Measurements from ENCODE around the gene FLYWCH2. TPM values are rescaled to one million over a fixed set of nuclear protein-coding genes. Genes with fewer than 3 reads are reported as not detected.

Gene FLYWCH2
- total and polyA plus RNA-seq, 2 of the 13 experiments (the other 11 are each of a cell fraction or from before 2014, with no cell fraction given), result 16.9 to 19.8 TPM

DNA sequence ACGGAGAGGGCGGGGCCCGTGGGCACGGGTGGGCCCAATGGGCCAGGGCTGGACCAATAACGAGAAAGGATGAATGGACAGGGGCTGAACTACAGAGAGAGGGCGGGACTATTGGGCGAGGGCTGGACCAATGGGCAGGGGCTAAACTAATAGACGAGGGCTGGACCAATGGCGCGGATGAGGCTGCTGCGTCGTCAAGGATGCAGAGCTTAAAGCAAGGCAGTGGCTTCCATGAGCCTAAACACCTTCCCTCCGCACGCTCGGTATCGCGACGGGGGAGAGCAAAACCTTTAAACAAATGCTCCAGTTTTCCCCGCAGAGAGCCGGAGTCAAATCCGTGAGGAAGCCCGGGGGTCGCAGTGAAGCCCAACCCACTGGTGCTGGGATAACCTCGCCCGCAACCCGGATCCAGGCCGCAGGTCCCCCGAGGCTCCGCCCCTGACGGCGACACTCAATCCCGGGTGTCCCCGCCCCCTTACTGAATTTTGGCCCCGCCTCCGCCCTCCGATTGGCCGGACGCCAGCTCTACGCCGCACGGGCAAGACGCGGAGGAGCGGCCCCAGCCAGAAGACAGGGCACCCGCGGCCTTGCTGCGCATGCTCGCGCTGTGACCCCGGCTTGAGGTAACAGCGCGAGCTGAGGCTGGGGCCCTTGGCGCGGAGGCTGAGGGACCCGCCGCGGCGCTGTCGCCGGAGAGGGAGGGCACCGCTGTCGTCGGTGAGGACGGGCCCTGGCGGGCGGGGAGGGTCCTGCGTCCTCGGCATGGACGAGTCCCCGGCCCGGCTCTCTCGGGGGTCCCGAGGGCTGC is at the start of gene FLYWCH2 (continued):
- TF ChIP-seq MEIS1 (CRISPR knock-in tag; IDR thresholded peaks at IDR 0.05; ENCODE audit: borderline replicate concordance) (peak; percentile 89), ZNF292 (CRISPR knock-in tag; IDR thresholded peaks at IDR 0.05; ENCODE audit: borderline replicate concordance, low read depth) (peak; percentile 36; the same call in 1 of the 2 replicates), GATAD1 (CRISPR knock-in tag; IDR thresholded peaks at IDR 0.05) (peak; percentile 70), SIX4 (CRISPR knock-in tag; IDR thresholded peaks at IDR 0.05) (peak; percentile 42; the same call in 1 of the 2 replicates), RFX1 (IDR thresholded peaks at IDR 0.05) (peak; percentile 47; the same call in 1 of the 2 replicates), ZNF256 (CRISPR knock-in tag; conservative IDR thresholded peaks at IDR 0.05) (no peak), ZNF260 (CRISPR knock-in tag; IDR thresholded peaks at IDR 0.05; ENCODE audit: borderline replicate concordance, low read depth) (no peak), ZNF75D (CRISPR knock-in tag; IDR thresholded peaks at IDR 0.05; ENCODE audit: borderline replicate concordance) (no peak), ZNF766 (CRISPR knock-in tag; IDR thresholded peaks at IDR 0.05; ENCODE audit: borderline replicate concordance) (no peak), ZNF615 (CRISPR knock-in tag; IDR thresholded peaks at IDR 0.05; ENCODE audit: borderline replicate concordance) (no peak)
- TF ChIP-seq, protein P1, sequence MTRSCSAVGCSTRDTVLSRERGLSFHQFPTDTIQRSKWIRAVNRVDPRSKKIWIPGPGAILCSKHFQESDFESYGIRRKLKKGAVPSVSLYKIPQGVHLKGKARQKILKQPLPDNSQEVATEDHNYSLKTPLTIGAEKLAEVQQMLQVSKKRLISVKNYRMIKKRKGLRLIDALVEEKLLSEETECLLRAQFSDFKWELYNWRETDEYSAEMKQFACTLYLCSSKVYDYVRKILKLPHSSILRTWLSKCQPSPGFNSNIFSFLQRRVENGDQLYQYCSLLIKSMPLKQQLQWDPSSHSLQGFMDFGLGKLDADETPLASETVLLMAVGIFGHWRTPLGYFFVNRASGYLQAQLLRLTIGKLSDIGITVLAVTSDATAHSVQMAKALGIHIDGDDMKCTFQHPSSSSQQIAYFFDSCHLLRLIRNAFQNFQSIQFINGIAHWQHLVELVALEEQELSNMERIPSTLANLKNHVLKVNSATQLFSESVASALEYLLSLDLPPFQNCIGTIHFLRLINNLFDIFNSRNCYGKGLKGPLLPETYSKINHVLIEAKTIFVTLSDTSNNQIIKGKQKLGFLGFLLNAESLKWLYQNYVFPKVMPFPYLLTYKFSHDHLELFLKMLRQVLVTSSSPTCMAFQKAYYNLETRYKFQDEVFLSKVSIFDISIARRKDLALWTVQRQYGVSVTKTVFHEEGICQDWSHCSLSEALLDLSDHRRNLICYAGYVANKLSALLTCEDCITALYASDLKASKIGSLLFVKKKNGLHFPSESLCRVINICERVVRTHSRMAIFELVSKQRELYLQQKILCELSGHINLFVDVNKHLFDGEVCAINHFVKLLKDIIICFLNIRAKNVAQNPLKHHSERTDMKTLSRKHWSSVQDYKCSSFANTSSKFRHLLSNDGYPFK (CRISPR knock-in tag; IDR thresholded peaks at IDR 0.05; ENCODE audit: borderline replicate concordance), result peak; percentile 68; the same call in 1 of the 2 replicates
- TF ChIP-seq, protein P2, sequence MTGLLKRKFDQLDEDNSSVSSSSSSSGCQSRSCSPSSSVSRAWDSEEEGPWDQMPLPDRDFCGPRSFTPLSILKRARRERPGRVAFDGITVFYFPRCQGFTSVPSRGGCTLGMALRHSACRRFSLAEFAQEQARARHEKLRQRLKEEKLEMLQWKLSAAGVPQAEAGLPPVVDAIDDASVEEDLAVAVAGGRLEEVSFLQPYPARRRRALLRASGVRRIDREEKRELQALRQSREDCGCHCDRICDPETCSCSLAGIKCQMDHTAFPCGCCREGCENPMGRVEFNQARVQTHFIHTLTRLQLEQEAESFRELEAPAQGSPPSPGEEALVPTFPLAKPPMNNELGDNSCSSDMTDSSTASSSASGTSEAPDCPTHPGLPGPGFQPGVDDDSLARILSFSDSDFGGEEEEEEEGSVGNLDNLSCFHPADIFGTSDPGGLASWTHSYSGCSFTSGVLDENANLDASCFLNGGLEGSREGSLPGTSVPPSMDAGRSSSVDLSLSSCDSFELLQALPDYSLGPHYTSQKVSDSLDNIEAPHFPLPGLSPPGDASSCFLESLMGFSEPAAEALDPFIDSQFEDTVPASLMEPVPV (CRISPR knock-in tag; IDR thresholded peaks at IDR 0.05), result peak; percentile 21; the same call in 1 of the 2 replicates
- TF ChIP-seq, protein P3, sequence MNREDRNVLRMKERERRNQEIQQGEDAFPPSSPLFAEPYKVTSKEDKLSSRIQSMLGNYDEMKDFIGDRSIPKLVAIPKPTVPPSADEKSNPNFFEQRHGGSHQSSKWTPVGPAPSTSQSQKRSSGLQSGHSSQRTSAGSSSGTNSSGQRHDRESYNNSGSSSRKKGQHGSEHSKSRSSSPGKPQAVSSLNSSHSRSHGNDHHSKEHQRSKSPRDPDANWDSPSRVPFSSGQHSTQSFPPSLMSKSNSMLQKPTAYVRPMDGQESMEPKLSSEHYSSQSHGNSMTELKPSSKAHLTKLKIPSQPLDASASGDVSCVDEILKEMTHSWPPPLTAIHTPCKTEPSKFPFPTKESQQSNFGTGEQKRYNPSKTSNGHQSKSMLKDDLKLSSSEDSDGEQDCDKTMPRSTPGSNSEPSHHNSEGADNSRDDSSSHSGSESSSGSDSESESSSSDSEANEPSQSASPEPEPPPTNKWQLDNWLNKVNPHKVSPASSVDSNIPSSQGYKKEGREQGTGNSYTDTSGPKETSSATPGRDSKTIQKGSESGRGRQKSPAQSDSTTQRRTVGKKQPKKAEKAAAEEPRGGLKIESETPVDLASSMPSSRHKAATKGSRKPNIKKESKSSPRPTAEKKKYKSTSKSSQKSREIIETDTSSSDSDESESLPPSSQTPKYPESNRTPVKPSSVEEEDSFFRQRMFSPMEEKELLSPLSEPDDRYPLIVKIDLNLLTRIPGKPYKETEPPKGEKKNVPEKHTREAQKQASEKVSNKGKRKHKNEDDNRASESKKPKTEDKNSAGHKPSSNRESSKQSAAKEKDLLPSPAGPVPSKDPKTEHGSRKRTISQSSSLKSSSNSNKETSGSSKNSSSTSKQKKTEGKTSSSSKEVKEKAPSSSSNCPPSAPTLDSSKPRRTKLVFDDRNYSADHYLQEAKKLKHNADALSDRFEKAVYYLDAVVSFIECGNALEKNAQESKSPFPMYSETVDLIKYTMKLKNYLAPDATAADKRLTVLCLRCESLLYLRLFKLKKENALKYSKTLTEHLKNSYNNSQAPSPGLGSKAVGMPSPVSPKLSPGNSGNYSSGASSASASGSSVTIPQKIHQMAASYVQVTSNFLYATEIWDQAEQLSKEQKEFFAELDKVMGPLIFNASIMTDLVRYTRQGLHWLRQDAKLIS (CRISPR knock-in tag; IDR thresholded peaks at IDR 0.05), result no peak; the same call in 1 of the 2 replicates
- TF ChIP-seq, protein P4, sequence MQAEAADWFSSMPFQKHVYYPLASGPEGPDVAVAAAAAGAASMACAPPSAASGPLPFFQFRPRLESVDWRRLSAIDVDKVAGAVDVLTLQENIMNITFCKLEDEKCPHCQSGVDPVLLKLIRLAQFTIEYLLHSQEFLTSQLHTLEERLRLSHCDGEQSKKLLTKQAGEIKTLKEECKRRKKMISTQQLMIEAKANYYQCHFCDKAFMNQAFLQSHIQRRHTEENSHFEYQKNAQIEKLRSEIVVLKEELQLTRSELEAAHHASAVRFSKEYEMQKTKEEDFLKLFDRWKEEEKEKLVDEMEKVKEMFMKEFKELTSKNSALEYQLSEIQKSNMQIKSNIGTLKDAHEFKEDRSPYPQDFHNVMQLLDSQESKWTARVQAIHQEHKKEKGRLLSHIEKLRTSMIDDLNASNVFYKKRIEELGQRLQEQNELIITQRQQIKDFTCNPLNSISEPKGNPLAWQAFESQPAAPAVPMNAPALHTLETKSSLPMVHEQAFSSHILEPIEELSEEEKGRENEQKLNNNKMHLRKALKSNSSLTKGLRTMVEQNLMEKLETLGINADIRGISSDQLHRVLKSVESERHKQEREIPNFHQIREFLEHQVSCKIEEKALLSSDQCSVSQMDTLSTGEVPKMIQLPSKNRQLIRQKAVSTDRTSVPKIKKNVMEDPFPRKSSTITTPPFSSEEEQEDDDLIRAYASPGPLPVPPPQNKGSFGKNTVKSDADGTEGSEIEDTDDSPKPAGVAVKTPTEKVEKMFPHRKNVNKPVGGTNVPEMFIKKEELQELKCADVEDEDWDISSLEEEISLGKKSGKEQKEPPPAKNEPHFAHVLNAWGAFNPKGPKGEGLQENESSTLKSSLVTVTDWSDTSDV (CRISPR knock-in tag; IDR thresholded peaks at IDR 0.05), result no peak

Data from HepG2 (cell line).